AG04449 (cell line): ENCODE measurements around the gene ABLIM2.

ENCODE experiments used
- CTCF ChIA-PET: fragments of 350-600 bp; formaldehyde crosslinking; extraction: SDS; loops from one replicate; lab custom pipeline; 2021; ENCODE audit warnings: antibody characterized with exemption; lab: Yijun Ruan, JAX
- POLR2A ChIA-PET: fragments of 400-600, 350-600 bp; formaldehyde crosslinking; extraction: SDS; loops from one replicate; lab custom pipeline; 2020; ENCODE audit warnings: antibody characterized with exemption, inconsistent platforms; lab: Yijun Ruan, JAX
- DNase-seq: peaks from one replicate; pipeline ENCODE4 v3.0.0-alpha.2; 2010; ENCODE audit warnings: low read depth, low spot score
- H3K4me3 ChIP-seq: 2 replicates; pipeline ENCODE4 v1.5.1; 2011; ENCODE audit warnings: low read depth, mild to moderate bottlenecking, control low read depth, low read length
- CTCF ChIP-seq: IDR thresholded peaks from one replicate; pipeline ENCODE4 v1.5.1; 2011; ENCODE audit warnings: mild to moderate bottlenecking, moderate library complexity, low read length, control low read depth, inconsistent platforms; ENCODE audit not compliant: insufficient read depth; ENCODE audit errors: missing control alignments

ABLIM2 gene

GRCh38 chr4:7971881-7972500, 186.6 kb downstream of the ABLIM2 start:
- CTCF ChIA-PET, result interaction anchor here (1.1 to 1.9 kb wide), 3 partner anchors 14 to 168 kb away, joined by 3 to 7 read pairs (median 7); no protein-coding TSS in a partner anchor
- POLR2A ChIA-PET, result interaction anchor here (0.6 kb wide), 1 partner anchor 160 kb away, joined by 5 read pairs; no protein-coding TSS in a partner anchor

GRCh38 chr4:7971159-7971631, 187.4 kb downstream of the ABLIM2 start:
- POLR2A ChIA-PET, result no interaction called here
- DNase-seq, result no peak
- TF ChIP-seq CTCF, result no peak
- CTCF ChIA-PET, result interaction anchor here (1.0 to 1.9 kb wide), 2 partner anchors 15 to 17 kb away, joined by 3 to 7 read pairs; no protein-coding TSS in a partner anchor
- no peak overlapping the region for H3K4me3 ChIP-seq

More at GRCh38 chr4:7971881-7972500, 186.6 kb downstream of the ABLIM2 start:
- no peak for DNase-seq
- H3K4me3 ChIP-seq, result no peak overlapping the region
- TF ChIP-seq CTCF, result no peak

GRCh38 chr4:7970361-7970946, 188.2 kb downstream of the ABLIM2 start:
- TF ChIP-seq CTCF, result no peak
- DNase-seq, result no peak
- H3K4me3 ChIP-seq, result peak overlapping the region; percentile 34
- ChIA-PET POLR2A (no interaction called here), CTCF (interaction anchor here (1.0 to 1.9 kb wide), 3 partner anchors 15 to 166 kb away, joined by 3 to 7 read pairs (median 4); no protein-coding TSS in a partner anchor)

GRCh38 chr4:7968262-7968896, 190.2 kb downstream of the ABLIM2 start:
- DNase-seq, result no peak
- ChIA-PET CTCF (interaction anchor here (0.7 to 1.1 kb wide), 4 partner anchors 19 to 198 kb away, joined by 3 to 5 read pairs (median 4); no protein-coding TSS in a partner anchor), POLR2A (interaction anchor here (0.6 kb wide), 1 partner anchor 201 kb away, joined by 3 read pairs; no protein-coding TSS in a partner anchor)
- H3K4me3 ChIP-seq, result no peak overlapping the region
- TF ChIP-seq CTCF, result no peak

- no peak overlapping the region for H3K4me3 ChIP-seq
- DNase-seq, result no peak
- POLR2A ChIA-PET, result interaction anchor here (0.6 kb wide), 1 partner anchor 201 kb away, joined by 3 read pairs; no protein-coding TSS in a partner anchor
- CTCF ChIA-PET, result interaction anchor here (0.8 to 1.7 kb wide), 4 partner anchors 19 to 197 kb away, joined by 3 to 6 read pairs (median 4); no protein-coding TSS in a partner anchor
- no peak for TF ChIP-seq CTCF
Observed at GRCh38 chr4:7967501-7968261, 190.9 kb downstream of the ABLIM2 start.
